Astrocyte (in vitro differentiated cells and primary cell): Measurements from ENCODE around the gene ARG2. TPM values are rescaled to one million over a fixed set of nuclear protein-coding genes. Genes with fewer than 3 reads are reported as not detected.

ENCODE experiments used
- DNase-seq: peaks from one replicate; pipeline ENCODE4 v3.0.0-alpha.2; 2010; ENCODE audit warnings: low read depth
- FAIRE-seq: peaks from 2 replicates; lab custom pipeline; 2011; peaks lifted over from hg19 to GRCh38; lab: Jason Lieb, UNC
- H2AFZ ChIP-seq: 2 replicates; pipeline ENCODE4 v1.6.0; 2012; ENCODE audit warnings: low read depth, low read length, inconsistent platforms
- H3K27ac ChIP-seq: 2 replicates; pipeline ENCODE4 v1.5.1; 2011; ENCODE audit warnings: low read depth, low read length, inconsistent platforms
- H3K27me3 ChIP-seq: 2 replicates; pipeline ENCODE4 v1.6.0; 2011; ENCODE audit warnings: low read length, inconsistent platforms; ENCODE audit not compliant: insufficient read depth
- H3K36me3 ChIP-seq: 2 replicates; pipeline ENCODE4 v1.5.1; 2011; ENCODE audit warnings: low read length, inconsistent platforms; ENCODE audit not compliant: insufficient read depth
- H3K4me1 ChIP-seq: 2 replicates; pipeline ENCODE4 v1.5.1; 2011; ENCODE audit warnings: low read length, inconsistent platforms; ENCODE audit not compliant: insufficient read depth
- H3K4me2 ChIP-seq: 2 replicates; pipeline ENCODE4 v1.6.0; 2012; ENCODE audit warnings: low read length, inconsistent platforms
- H3K4me3 ChIP-seq: 2 replicates; pipeline ENCODE4 v1.5.1; 2011; ENCODE audit warnings: low read depth, mild to moderate bottlenecking, low read length, inconsistent platforms; ENCODE audit not compliant: insufficient read depth
- H3K79me2 ChIP-seq: 2 replicates; pipeline ENCODE4 v1.6.0; 2012; ENCODE audit warnings: mild to moderate bottlenecking, low read length, inconsistent platforms; ENCODE audit not compliant: insufficient read depth
- H3K9ac ChIP-seq: 2 replicates; pipeline ENCODE4 v1.6.0; 2012; ENCODE audit warnings: mild to moderate bottlenecking, low read length, inconsistent platforms
- H3K9me3 ChIP-seq: 2 replicates; pipeline ENCODE4 v1.5.1; 2012; ENCODE audit warnings: low read depth, mild to moderate bottlenecking, low read length, inconsistent platforms; ENCODE audit not compliant: insufficient read depth
- H4K20me1 ChIP-seq: 2 replicates; pipeline ENCODE4 v1.6.0; 2012; ENCODE audit warnings: low read length, inconsistent platforms; ENCODE audit not compliant: insufficient read depth
- H3K27ac Mint-ChIP-seq: one replicate; pipeline ENCODE4 v1.8.0; 2021; ENCODE audit warnings: mild to moderate bottlenecking, mixed read lengths; ENCODE audit not compliant: unreplicated experiment
- H3K27me3 Mint-ChIP-seq: one replicate; pipeline ENCODE4 v1.8.0; 2021; ENCODE audit warnings: low read depth, mixed read lengths; ENCODE audit not compliant: unreplicated experiment
- H3K36me3 Mint-ChIP-seq: one replicate; pipeline ENCODE4 v1.8.0; 2021; ENCODE audit warnings: low read depth, mixed read lengths; ENCODE audit not compliant: unreplicated experiment
- H3K4me1 Mint-ChIP-seq: one replicate; pipeline ENCODE4 v1.8.0; 2021; ENCODE audit warnings: low read depth, mixed read lengths; ENCODE audit not compliant: unreplicated experiment
- H3K4me3 Mint-ChIP-seq: one replicate; pipeline ENCODE4 v1.8.0; 2021; ENCODE audit warnings: mild to moderate bottlenecking, moderate library complexity, mixed read lengths; ENCODE audit not compliant: unreplicated experiment
- H3K9me3 Mint-ChIP-seq: one replicate; pipeline ENCODE4 v1.8.0; 2021; ENCODE audit warnings: mild to moderate bottlenecking, mixed read lengths; ENCODE audit not compliant: unreplicated experiment
- CTCF ChIP-seq: IDR thresholded peaks from 2 replicates; pipeline ENCODE4 v1.5.1; 2011; ENCODE audit warnings: low read depth, mild to moderate bottlenecking, inconsistent platforms, low read length, moderate library complexity; ENCODE audit not compliant: insufficient read depth
- EZH2 ChIP-seq: IDR thresholded peaks from 2 replicates; pipeline ENCODE4 v1.6.1; 2012; ENCODE audit warnings: mild to moderate bottlenecking, low read length, inconsistent platforms; ENCODE audit not compliant: insufficient read depth
- total RNA-seq: library from RNA; stranded (reverse); gene quantifications from 2 replicates; pipeline ENCODE4 v1.2.1, GENCODE V29; 2021

Gene ARG2
- total RNA-seq, 1 donor from 2014 or later = 11.6 TPM

- no peaks in the 10 kb centered on the region for H3K9me3 ChIP-seq
- H3K79me2 ChIP-seq = no peaks in the 10 kb centered on the region
- H3K27ac ChIP-seq = no peak overlapping the region
- FAIRE-seq (no peak), DNase-seq (no peak)
- H3K4me3 Mint-ChIP-seq = no peak overlapping the region
- no peak overlapping the region for H3K4me3 ChIP-seq
- H3K27me3 Mint-ChIP-seq = peaks cover 2% of the 10 kb centered on the region
- no peaks in the 10 kb centered on the region for H3K4me1 Mint-ChIP-seq
- H3K4me2 ChIP-seq = no peak overlapping the region
- no peaks in the 10 kb centered on the region for H4K20me1 ChIP-seq
- H2AFZ ChIP-seq = no peak overlapping the region
- H3K4me1 ChIP-seq = no peaks in the 10 kb centered on the region
- TF ChIP-seq CTCF (no peak), EZH2 (no peak)
- H3K9ac ChIP-seq = no peak overlapping the region
- no peaks in the 10 kb centered on the region for H3K36me3 ChIP-seq
- peaks cover 5% of the 10 kb centered on the region for H3K36me3 Mint-ChIP-seq
- no peak overlapping the region for H3K27ac Mint-ChIP-seq
- H3K9me3 Mint-ChIP-seq = no peaks in the 10 kb centered on the region
- H3K27me3 ChIP-seq = no peaks in the 10 kb centered on the region
Observed at GRCh38 chr14:67580336-67581171, 39.2 kb upstream of the ARG2 start.

- H3K9ac ChIP-seq = no peak overlapping the region
- Mint-ChIP-seq H3K4me3 (no peak overlapping the region), H3K9me3 (no peaks in the 10 kb centered on the region), H3K36me3 (peaks cover 3% of the 10 kb centered on the region), H3K27me3 (peaks cover 2% of the 10 kb centered on the region), H3K4me1 (no peaks in the 10 kb centered on the region), H3K27ac (no peak overlapping the region)
- no peaks in the 10 kb centered on the region for H3K27me3 ChIP-seq
- no peak for TF ChIP-seq EZH2
- no peak for TF ChIP-seq CTCF
- no peak for DNase-seq
- H2AFZ ChIP-seq = no peak overlapping the region
- H3K79me2 ChIP-seq = no peaks in the 10 kb centered on the region
- H3K27ac ChIP-seq = no peak overlapping the region
- FAIRE-seq = no peak
- no peak overlapping the region for H3K4me2 ChIP-seq
- no peak overlapping the region for H3K4me3 ChIP-seq
- no peaks in the 10 kb centered on the region for H3K9me3 ChIP-seq
- no peaks in the 10 kb centered on the region for H4K20me1 ChIP-seq
- H3K4me1 ChIP-seq = no peaks in the 10 kb centered on the region
- H3K36me3 ChIP-seq = no peaks in the 10 kb centered on the region
Observed at GRCh38 chr14:67581643-67582042, 38.1 kb upstream of the ARG2 start.

- Mint-ChIP-seq H3K9me3 (no peaks in the 10 kb centered on the region), H3K4me1 (no peaks in the 10 kb centered on the region), H3K36me3 (peaks cover 3% of the 10 kb centered on the region), H3K27ac (no peak overlapping the region), H3K27me3 (peaks cover 2% of the 10 kb centered on the region), H3K4me3 (no peak overlapping the region)
- Histone ChIP-seq H3K79me2 (no peaks in the 10 kb centered on the region), H3K27me3 (no peaks in the 10 kb centered on the region), H2AFZ (no peak overlapping the region), H3K9ac (no peak overlapping the region), H3K4me3 (no peak overlapping the region), H3K4me2 (no peak overlapping the region), H3K27ac (no peak overlapping the region), H3K4me1 (no peaks in the 10 kb centered on the region), H3K36me3 (no peaks in the 10 kb centered on the region), H4K20me1 (no peaks in the 10 kb centered on the region), H3K9me3 (no peaks in the 10 kb centered on the region)
- TF ChIP-seq EZH2 (no peak), CTCF (no peak)
- DNase-seq (no peak), FAIRE-seq (no peak)
Observed at GRCh38 chr14:67582061-67582460, 37.7 kb upstream of the ARG2 start.
